NCI-H2196 treated with DMSO at 0.1 percent for 48 hours (cell line): Measurements from ENCODE around the gene CMSS1.

Experiments
- DNase-seq: peaks from one replicate; lab custom pipeline; 2025; ENCODE audit not compliant: unreplicated experiment; lab: John Stamatoyannopoulos, UW

The CMSS1 gene

GRCh38 chr3:99931059-99931458 lies 113.4 kb downstream of the CMSS1 start:
- no peak for DNase-seq

DNA sequence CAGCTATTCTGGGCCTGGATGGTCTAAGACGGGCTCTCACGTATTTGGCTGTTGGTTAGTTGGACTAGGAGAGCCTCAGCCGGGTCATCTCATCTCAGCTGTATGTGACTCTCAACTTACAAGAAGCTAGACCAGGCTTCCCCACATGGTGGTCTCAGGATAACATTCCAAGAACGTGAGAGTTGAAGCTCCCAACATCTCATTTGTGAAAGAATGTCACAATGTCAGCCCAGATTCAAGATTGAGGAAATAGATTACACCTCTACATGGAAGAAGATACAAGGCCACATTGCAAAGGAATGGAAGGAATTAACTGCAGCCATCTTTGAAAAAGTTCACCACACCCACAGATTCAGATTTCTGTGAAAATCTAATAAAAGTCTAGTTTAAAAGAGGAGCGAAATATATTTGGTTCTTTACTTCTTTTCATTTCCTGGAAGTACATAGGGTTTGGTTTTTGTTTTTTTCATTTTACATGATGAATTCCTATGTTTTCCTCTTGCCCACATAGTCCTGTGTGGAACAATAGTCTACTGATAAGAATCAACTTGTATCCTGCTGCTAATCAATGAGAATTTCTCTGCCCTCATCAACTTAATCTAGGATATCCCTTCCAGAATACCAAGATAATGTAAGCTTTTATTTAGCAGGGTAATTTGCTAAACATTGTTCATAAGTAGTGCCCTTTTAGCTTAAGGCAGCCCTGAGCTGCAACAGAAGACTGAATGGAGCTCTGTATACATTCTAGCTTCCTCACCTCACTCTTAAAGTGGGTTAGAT lies 116.5 kb downstream of the CMSS1 start:
- DNase-seq = no peak

- DNase-seq = no peak
Measured at GRCh38 chr3:99934975-99935797, 117.5 kb downstream of the CMSS1 start.

GRCh38 chr3:99938270-99938911 lies 120.7 kb downstream of the CMSS1 start:
- DNase-seq = no peak

DNA sequence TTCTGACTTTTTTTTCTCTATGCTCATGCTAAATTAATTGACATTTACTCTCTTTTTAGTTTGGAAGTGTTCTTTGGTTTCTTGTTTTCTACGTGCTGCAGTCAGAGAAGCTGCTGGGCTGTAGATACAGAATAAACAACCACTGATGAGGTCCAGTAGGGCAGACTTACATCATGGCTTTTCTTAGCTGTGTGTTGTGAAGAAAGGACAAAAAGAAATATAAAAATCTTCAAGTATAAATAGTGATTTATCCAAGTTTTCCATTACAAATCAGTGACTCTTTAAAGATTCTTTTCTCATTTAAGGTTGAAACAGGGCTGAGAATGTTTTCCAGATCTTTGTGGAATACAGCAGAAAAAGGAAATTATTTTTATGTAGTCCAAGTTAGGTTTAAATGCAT lies 122.2 kb downstream of the CMSS1 start:
- no peak for DNase-seq

GRCh38 chr3:99940350-99940749 lies 122.7 kb downstream of the CMSS1 start:
- DNase-seq = no peak

DNA sequence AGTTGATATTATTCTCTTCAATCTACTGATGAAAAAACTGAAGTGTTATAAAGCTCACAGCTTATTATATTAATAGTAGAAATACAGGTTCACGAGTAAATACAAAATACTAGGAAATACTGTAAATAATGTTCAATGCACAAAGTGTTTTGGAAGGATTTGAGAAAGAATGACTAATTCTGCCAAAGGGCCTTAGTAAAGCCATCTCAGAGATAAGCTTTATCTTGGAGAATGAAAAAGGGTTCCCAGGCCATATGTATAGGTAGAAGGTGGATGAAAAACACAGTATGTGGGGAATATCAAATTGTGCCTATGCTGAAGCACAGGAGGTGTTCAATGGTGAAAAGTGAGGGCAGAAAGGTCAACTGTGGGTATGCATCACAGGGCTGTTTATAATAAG lies 123.5 kb downstream of the CMSS1 start:
- DNase-seq = no peak

- DNase-seq = no peak
Measured at GRCh38 chr3:99943931-99944761, 126.5 kb downstream of the CMSS1 start.

- no peak for DNase-seq
Measured at GRCh38 chr3:99945328-99945995, 127.8 kb downstream of the CMSS1 start.

DNA sequence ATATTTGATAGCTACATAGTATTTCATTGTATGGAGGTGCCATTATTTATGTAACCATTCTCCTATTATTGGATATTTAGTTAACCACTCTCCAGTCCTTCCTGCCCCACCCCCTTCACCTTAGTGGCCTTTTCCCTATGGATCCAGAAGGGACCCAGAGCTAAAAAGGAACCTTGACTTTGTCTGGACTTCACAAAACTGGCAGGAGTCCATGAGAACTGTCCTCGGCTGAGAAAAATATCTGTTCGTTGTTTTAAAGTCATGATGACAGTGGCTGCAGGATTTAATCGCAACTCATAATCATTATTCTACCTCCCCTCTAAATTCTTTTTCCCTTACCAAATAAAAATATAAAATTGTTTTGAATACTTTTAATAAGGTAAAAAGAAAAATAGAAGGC lies 129.7 kb downstream of the CMSS1 start:
- DNase-seq = no peak

DNA sequence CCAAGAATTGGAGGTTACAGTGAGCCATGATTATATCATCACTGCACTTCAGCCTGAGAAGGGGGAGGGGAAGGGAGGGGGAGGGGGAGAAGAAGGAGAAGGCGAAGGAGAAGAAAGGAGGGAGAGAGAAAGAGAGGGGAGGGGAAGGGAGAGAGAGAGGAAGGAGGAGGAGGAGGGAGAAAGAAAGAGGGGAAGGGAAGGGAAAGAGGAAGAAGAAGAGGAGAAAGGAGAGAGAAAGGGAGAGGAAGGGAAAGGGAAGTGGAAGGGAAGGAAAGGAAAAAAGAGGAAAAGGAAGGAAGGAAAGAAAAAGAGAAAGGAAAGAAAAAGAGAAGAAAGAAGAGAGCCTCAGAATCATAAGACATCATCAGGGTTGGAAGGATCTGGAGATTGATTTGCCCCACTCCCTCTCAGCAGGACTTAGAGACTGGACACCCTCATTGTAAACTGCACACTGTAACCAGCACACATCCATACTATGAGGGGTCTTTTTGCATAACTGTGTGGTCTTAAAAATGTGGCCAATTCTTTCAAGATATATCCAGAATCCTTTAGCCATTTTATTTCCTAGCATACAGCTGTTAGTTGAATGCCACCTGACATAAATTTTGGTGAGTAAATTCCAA lies 130.9 kb downstream of the CMSS1 start:
- DNase-seq = no peak

- DNase-seq = no peak
Measured at GRCh38 chr3:99949956-99950670, 132.5 kb downstream of the CMSS1 start.

- DNase-seq = no peak
Measured at GRCh38 chr3:99950921-99951320, 133.3 kb downstream of the CMSS1 start.

DNA sequence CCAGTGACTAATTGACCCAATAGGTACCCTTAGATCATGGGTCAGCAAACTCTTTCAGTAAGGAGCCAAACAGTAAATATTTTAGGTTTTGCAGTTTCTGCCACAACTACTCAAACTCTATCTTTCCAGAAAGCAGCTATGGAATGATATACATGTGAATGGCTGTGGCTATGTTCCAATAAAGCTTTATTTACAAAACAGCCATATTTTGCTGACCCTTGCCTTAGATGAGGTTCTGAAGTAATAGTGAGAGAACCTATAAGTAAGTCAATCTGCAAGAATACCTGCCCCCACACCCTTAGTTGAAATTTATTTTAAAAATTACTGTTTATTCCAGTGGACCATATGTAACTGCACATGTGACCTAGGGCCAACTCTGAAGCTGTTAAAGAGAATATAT lies 134.0 kb downstream of the CMSS1 start:
- no peak for DNase-seq

DNA sequence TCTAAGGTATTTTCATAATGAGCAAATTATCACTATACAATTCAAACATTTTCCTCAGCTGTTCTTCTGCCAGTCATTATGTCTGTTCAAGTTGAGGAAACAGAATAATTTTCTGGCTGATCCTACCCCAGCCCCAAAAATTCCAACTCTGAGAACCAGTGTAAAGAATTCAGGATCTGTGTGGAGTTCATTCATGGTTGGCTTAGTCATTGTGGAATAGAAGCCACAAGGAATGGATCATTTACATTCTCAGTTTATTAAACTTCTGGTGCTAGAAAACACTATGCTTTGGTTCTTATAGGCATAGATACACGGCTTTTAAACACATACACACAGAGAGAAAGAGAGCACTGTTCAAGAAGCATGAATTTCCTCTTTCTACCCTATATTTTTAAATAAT lies 134.6 kb downstream of the CMSS1 start:
- DNase-seq = no peak

- DNase-seq = no peak
Measured at GRCh38 chr3:99953596-99953995, 135.9 kb downstream of the CMSS1 start.

DNA sequence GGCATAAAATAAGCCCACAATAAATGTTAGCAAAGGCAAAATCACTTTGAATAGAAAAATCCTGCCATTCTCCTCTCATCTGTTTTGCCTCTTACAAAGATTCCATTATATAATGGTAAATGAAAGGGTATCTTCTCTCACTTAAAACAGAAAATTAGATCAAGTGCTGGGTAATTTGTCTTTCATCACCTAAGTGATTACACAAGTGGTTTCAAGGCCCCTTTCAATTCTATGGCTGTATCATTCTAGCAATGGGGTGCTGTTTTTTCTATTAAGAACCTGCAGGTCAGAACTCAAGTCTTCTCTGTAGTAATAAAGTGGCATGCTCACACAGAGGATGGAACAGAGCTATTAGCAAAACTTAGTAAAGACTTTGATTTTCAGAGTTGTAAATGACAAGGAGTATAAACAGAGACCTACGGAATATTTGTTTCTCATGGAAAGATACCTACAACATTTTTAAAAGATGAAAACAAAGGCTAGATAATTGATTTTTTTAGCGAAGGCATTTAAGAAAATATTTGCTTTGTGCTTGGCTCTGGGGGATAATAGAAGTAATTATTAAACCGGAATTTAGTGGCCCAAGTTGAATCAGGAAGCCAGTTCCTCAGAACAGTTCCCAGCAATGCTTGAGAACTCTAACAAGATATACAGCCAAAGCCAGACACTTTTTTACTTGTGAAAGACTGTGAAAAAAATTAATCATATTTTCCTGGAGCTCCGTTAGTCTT lies 137.4 kb downstream of the CMSS1 start:
- DNase-seq = no peak

GRCh38 chr3:99955773-99956562 lies 138.3 kb downstream of the CMSS1 start:
- no peak for DNase-seq
